NCI-H446 treated with DMSO at 0.1 percent for 48 hours (cell line): ENCODE data around the gene DUOX1.
A peak's percentile ranks its signal among the peaks of the same experiment; 100 is the strongest.

Experiments
- DNase-seq: peaks from one replicate; lab custom pipeline; 2025; lab: John Stamatoyannopoulos, UW

Gene DUOX1

GRCh38 chr15:45187894-45188830 is 58.4 kb downstream of the DUOX1 start, which contains the start of gene SHF:
Gene SHF (minus strand): TSS chr15:45187966. CDS start chr15:45187951, 15 bp downstream.
- DNase-seq: peak; percentile 32

DNA sequence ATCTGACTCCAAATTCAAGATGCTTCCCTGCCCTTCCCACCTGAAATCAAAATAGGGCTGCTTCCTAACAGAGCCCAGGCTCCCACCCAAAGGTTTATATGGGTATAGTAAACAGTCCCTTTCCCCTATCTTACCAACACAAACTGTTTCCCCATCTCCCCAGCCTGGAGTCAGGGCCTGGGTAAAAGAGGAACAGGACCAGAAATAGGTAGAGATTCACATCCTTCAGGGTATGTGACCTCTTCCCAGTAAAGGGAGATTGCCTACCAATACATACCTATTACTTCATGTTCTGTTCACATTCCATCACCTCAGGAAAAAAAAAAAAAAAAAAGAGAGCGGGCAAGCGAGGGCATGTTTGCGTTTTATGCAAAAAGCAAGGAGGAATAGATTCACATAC is 67.7 kb downstream of the DUOX1 start:
- no peak for DNase-seq

DNA sequence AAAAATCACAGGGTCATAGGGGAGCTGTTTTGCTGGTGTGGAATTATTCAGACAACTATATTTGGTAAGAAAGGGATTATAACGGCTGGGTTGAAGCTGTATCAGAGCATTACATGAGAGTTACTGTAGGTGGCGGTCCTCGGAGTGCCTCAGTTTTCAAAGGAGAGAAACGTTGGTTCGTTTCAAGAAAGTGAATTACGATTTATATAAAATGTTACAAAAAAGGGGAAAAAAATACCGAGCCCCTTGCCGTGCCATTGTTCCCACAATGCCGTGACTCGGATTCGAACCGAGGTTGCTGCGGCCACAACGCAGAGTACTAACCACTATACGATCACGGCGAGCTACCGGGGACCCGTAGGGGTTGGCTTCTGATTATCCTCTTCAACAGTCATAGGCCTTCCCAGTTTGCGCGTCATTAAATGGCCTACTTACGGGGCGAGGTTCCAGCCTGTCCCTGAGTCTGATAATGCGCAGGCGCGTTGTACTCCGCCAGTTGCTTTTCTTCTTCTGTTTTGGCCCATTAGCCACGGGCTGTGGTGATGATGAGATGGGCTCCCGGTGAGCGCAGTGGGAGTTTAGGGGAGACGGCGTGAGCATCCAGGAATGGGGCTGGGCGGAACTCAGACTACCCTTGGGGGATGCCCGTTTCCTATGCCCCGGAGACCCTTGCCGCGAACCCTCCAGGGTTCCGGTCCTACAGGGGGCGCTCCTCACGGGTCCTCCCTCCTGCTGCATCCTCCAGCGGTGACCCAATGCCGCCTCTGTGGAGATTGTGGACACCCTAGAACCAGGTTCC is 68.7 kb downstream of the DUOX1 start:
- DNase-seq: peak; percentile 93

GRCh38 chr15:45199136-45199810 is 69.5 kb downstream of the DUOX1 start:
- DNase-seq: no peak

DNA sequence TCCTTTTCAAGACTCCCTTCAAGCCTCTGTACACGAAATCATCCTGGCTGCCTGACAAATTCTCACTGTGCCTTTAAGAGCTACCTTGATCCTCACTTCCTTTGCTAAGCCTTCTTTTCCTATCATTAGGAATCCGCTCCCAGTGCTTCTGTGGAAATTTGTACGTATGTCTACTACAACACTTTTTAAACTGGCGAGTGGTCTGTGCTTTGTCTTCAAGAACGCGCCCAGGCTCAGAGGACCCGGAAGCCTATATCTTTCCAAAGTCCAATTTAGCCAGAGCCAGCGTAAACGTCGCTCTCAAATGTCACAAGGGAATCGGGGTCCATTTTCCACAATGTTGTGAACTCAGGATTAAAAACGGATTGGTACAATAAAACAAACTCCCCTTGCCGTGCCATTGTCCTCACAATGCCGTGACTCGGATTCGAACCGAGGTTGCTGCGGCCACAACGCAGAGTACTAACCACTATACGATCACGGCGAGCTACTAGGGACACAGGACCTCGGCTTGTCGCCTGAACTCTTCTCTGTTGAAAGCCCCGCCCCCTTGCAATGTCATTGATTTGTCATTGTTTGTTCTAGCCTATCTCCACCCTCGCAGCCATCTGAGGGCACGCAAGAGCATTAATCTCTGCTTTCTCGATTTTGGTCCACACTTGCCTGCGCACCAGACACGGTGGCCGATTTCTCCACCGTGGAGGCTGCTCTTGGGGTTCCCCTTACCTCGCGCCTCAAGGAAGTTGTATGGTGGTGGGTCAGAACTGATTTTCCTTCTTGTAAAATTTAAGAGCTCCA is 70.4 kb downstream of the DUOX1 start:
- peak; percentile 91 for DNase-seq

GRCh38 chr15:45200799-45201556 is 71.2 kb downstream of the DUOX1 start:
- peak; percentile 65 for DNase-seq

DNA sequence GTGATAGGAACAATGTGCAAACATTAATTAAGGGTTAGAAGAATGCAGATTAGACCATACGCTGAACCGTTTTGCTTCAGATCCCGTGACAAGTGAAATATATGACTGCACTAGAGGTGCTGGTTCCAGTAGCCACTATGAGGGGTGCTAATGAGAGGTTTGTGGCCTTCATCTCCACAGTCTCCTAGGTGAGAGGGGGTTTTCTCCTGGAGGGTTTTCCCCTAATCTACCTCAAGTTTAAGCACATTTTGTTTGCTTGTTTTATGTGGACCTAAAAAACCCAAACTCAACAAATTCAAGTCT is 71.7 kb downstream of the DUOX1 start:
- DNase-seq: no peak

DNA sequence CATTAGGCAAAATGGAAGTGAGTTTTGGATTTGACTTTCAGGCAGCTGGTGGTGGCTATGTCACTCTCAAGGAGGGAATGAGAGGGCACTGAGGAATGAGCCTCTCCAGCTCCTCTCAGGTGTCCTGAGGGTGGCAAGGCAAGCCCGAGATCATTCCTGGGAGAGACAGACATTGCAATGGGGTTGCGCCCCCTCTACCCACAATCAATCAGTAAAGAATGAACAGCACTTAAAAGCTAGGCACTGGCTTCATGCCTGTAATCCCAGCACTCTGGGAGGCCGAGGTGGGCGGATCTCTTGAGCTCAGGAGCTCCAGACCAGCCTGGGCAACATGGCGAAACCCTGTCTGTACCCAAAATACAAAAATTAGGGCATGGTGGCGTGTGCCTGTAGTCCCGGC is 72.1 kb downstream of the DUOX1 start:
- no peak for DNase-seq

- DNase-seq: no peak
Observed at GRCh38 chr15:45203182-45203581, 73.4 kb downstream of the DUOX1 start.

GRCh38 chr15:45205192-45205591 is 75.4 kb downstream of the DUOX1 start:
- DNase-seq: peak; percentile 27

DNA sequence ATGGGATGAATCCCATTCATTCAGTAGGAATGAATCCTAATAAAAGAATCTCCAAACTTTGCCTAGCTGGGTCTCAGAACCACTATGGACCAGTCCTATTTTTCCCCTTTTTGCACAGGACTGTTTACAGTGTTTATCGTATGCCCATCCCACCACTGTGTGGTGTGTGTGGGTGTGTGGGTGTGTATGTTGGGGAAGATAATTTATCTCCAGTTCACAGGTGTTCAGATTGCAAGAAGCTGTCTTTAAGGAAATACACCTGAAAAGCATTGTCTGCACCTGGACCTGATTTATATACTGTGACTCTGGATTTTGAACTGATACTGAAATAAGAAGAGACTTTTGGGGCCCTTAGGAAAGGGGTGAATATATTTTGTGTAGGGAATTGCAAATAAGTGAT is 82.7 kb downstream of the DUOX1 start:
- DNase-seq: no peak
